C1 segment of cervical spinal cord (tissue), 14 donors: ENCODE results near the gene PLCB4.
A peak's percentile ranks its signal among the peaks of the same experiment; 100 is the strongest.
"Not testable (repeated sequence)": the region's sequence is repeated elsewhere in the genome, so short reads cannot be mapped to it uniquely, and the experiment has no call there.

Experiments used
- DNase-seq, 14 donors: peaks; one replicate each; lab custom pipeline; 2025; lab: John Stamatoyannopoulos, UW

Gene PLCB4

GRCh38 chr20:9068841-9069663 lies at the start of gene PLCB4:
Gene PLCB4, plus strand, starts transcription at chr20:9069087. Its CDS starts 238,728 bp downstream, at chr20:9307815.
- DNase-seq: peak in 9 of 14 donors; percentile 12 to 81 (median 29)

GRCh38 chr20:9019833-9020232 lies 49.1 kb upstream of the PLCB4 start:
- DNase-seq: no peak

DNA sequence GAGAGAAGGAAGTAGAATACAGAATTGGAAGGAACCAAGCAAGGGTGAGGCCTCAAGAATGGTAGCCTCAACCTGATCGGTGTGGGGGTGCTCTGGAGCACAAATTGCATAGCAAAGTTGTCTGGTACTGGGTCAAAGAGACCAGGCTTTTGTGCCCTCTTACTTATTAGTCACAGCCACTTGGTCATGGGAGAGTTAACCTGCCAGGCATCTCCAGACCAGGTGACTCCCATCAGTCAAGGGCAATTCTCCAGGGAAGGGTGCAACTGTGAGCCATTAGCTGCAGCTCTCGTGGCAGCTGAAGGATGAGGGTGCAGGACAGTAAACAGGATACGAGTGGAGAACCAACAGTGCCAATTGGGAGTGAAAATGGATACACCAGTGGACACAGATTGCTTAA lies 47.7 kb upstream of the PLCB4 start:
- no peak for DNase-seq

- no peak for DNase-seq
Measured at GRCh38 chr20:9021699-9022098, 47.2 kb upstream of the PLCB4 start.

GRCh38 chr20:9022376-9022775 lies 46.5 kb upstream of the PLCB4 start:
- DNase-seq: no peak

GRCh38 chr20:9024606-9025005 lies 44.3 kb upstream of the PLCB4 start:
- no peak for DNase-seq

- no peak for DNase-seq
Measured at GRCh38 chr20:9025011-9025410, 43.9 kb upstream of the PLCB4 start.

DNA sequence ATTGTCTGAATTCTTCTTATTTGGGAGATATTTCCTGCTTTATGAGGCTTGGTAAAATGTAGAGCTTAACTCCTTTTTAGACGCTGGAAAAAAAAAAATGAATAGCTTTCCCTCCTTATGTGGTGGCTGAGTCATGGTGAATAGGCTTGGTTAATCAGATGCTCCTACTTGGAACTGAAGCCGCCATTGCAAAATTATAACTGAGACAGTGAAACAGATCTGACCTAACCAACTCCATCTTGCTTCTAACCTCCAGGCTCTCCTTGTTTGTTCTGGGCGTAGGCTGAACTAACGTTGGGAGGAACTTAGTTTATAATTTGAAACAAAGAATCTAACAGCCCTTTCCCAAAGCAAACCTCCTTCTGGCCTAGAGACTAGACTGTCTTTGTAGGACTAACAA lies 43.2 kb upstream of the PLCB4 start:
- no peak for DNase-seq

GRCh38 chr20:9027626-9028025 lies 41.3 kb upstream of the PLCB4 start:
- no peak for DNase-seq

DNA sequence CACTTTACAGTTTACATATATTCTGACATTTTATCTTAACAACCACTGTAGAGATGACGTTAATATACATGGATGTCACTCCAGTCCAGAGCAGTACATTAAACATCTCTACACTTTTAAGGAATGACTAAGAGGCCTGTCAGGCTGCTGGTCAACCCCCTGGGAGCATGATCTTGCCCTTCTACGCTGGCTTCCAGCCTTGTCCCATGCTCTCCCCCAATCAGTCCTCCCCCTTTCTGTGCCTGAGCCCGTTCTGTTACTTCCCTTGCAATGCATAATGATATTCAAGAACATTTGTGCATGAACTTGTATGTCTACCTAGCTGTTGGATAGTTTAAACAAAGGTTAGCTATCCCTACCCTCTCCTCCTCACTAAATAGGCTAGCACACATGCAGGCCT lies 40.5 kb upstream of the PLCB4 start:
- no peak for DNase-seq

- DNase-seq: no peak
Measured at GRCh38 chr20:9031991-9032390, 36.9 kb upstream of the PLCB4 start.

GRCh38 chr20:9032758-9033157 lies 36.1 kb upstream of the PLCB4 start:
- no peak for DNase-seq

GRCh38 chr20:9035126-9035525 lies 33.8 kb upstream of the PLCB4 start:
- no peak for DNase-seq

DNA sequence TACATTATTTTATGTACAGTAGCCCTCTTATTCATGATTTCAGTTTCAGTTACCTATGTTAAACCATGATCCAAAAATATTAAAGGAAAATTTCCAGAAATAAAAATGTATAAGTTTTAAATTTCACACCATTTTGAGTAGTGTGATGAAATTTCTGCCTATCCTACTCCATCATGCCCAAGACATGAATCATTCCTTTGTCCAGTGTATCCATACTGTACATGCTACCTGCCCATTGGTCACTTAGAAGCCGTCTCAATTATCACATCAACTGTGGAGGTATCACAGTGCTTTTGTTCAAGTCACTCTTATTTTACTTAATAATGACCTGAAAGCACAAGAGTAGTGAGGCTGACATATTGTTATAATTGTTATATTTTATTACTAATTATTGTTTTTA lies 32.3 kb upstream of the PLCB4 start:
- DNase-seq: no peak

- DNase-seq: no peak
Measured at GRCh38 chr20:9038791-9039535, 29.9 kb upstream of the PLCB4 start.

DNA sequence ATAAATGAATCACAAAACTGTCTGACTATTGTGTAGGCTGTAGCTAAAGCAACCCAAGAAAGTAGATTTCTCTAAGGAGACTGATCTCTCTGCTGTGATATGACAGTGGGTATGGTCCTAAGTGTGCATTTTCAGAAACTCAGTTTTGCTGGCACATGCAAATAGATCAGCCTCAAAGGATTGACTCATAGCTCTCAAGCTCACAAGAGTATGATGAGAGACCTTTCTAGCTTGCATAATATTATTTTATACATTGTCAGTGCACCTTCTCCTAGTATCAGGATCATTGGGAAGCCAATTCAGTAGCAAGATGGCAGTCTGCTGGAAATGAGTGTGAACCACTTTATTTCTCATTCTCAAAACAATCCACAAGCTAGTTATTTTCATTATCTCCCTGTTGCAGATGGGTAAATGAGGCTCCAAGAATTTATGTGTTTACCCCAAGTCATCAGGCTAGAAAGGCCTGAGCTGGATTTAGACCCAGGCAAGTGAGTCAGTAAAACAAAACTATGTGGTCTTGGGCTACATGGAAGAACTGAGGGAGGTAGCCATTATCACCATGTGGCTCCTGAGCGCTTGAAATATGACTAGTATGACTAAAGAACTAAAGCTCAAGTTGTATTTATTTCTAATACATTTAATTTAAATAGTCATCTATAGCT lies 27.9 kb upstream of the PLCB4 start:
- no peak for DNase-seq

GRCh38 chr20:9043364-9043763 lies 25.5 kb upstream of the PLCB4 start:
- no peak for DNase-seq

GRCh38 chr20:9047928-9048327 lies 21.0 kb upstream of the PLCB4 start:
- DNase-seq: not testable (repeated sequence)

GRCh38 chr20:9051508-9051907 lies 17.4 kb upstream of the PLCB4 start:
- no peak for DNase-seq

GRCh38 chr20:9052136-9052535 lies 16.8 kb upstream of the PLCB4 start:
- DNase-seq: no peak

DNA sequence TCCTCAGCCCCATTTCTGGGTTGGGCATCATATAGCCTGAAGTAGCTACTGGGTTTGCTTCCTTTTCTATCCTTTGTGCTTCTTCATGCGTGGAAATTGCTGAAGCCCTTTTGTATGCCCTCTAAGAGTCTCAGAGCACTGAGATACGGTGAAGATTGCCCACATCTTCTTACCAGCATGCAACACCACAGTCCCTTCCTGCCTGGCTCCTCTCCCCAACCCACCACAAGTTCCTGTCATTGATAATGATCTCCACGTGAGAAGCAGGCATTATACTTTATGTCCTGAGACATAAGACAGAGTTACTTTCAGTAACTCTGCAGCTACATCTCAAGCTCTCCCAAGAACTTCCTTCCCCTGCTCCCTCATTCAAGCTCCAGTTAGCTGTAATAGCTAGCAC lies 15.8 kb upstream of the PLCB4 start:
- DNase-seq: no peak

DNA sequence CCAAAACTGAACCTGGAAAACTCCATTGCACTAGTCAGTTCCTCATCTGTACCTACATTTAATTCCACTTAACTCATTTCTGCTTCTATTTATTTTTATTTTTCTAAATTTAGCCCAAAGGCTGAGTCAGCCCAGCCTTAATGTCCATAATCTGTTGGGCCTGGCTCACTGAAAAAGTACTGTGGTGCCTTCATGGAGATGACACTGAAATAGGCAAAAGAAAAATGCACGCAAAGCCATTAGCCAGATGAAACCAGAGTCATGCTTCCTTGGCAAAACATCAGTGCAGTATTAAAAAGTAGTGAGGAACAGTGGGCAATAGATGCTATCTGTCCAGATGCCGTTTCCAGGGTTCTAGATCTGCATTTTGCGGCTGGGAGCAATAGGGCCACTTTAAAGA lies 14.7 kb upstream of the PLCB4 start:
- no peak for DNase-seq

DNA sequence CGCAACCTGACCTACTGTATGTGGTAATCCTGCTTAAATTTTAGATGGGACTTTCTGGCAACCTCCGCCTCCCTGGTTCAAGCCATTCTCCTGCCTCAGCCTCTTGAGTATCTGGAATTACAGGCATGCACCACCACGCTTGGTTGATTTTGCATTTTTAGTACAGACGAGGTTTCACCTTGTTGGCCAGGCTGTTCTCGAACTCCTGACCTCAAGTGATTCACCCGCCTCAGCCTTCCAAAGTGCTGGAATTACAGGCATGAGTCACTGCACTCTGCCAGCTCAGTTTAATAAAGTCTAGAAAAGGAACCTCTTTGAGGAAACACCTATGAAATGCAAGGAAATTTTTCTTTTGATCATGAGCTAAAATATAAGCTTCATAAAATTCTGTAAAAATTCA lies 9.0 kb upstream of the PLCB4 start:
- DNase-seq: no peak
